PC-3 (cell line): ENCODE measurements around the gene SLC6A9. TPM values are rescaled to one million over a fixed set of nuclear protein-coding genes. Genes with fewer than 3 reads are reported as not detected.

Source experiments
- ATAC-seq: fragments of 200-7000 bp; cut with Tn5 transposase; 2 replicates; pipeline ENCODE4 v1.9.1; 2020; ENCODE audit warnings: mild to moderate bottlenecking, moderate library complexity
- BruUV-seq: library from RNA; stranded (reverse); fragments of 400-500 nt; replicated peaks from 2 replicates; lab custom pipeline; 2021; lab: Mats Ljungman, UMichigan
- CTCF ChIA-PET: fragments of 300-600 bp; sonication (Branson Sonifier 250); formaldehyde crosslinking; loops from one replicate; lab custom pipeline; 2022; ENCODE audit warnings: antibody characterized with exemption; lab: Charles Lee
- POLR2A ChIA-PET: fragments of 300-600 bp; sonication (Branson Sonifier 250); formaldehyde crosslinking; loops from one replicate; lab custom pipeline; 2022; ENCODE audit warnings: antibody characterized with exemption; ENCODE audit not compliant: unreplicated experiment; lab: Charles Lee
- DNase-seq: peaks from one replicate; pipeline ENCODE4 v3.0.0-alpha.2; 2015
- H2AFZ ChIP-seq: fragments of 300-600 bp; sonication (generic); 2 replicates; pipeline ENCODE4 v1.6.0; 2016; ENCODE audit warnings: antibody characterized with exemption, low read length
- H3F3A ChIP-seq: fragments of 300-600 bp; sonication (generic); one replicate; pipeline ENCODE4 v1.6.0; 2017; ENCODE audit warnings: antibody characterized with exemption, low read length, control low read depth, mild to moderate bottlenecking; ENCODE audit not compliant: unreplicated experiment
- H3K27ac ChIP-seq: fragments of 300-600 bp; sonication (generic); 2 replicates; pipeline ENCODE4 v1.5.1; 2016; ENCODE audit warnings: mild to moderate bottlenecking, low read length
- H3K27me3 ChIP-seq: fragments of 300-600 bp; sonication (generic); 2 replicates; pipeline ENCODE4 v1.6.1; 2016; ENCODE audit warnings: low read length, mixed read lengths
- H3K36me3 ChIP-seq: fragments of 300-600 bp; sonication (generic); 2 replicates; pipeline ENCODE4 v1.6.1; 2016; ENCODE audit warnings: low read depth, mixed run types, low read length, mixed read lengths
- H3K4me1 ChIP-seq: fragments of 300-600 bp; sonication (generic); 2 replicates; pipeline ENCODE4 v1.5.1; 2016; ENCODE audit warnings: low read length; ENCODE audit not compliant: insufficient read depth
- H3K4me2 ChIP-seq: fragments of 300-600 bp; sonication (generic); 2 replicates; pipeline ENCODE4 v1.6.0; 2016; ENCODE audit warnings: low read length
- H3K4me3 ChIP-seq: fragments of 300-600 bp; sonication (generic); 2 replicates; pipeline ENCODE4 v1.5.1; 2016; ENCODE audit warnings: mild to moderate bottlenecking, low read length, mixed read lengths
- H3K79me2 ChIP-seq: fragments of 300-600 bp; sonication (generic); 2 replicates; pipeline ENCODE4 v1.6.1; 2017; ENCODE audit warnings: low read length, mixed read lengths
- H3K9ac ChIP-seq: fragments of 300-600 bp; sonication (generic); 2 replicates; pipeline ENCODE4 v1.6.0; 2016; ENCODE audit warnings: mild to moderate bottlenecking, low read length
- H3K9me2 ChIP-seq: fragments of 300-600 bp; sonication (generic); replicated peaks from 2 replicates; pipeline ENCODE4 v1.6.1; 2016; ENCODE audit warnings: mixed run types, low read length, mixed read lengths
- H3K9me3 ChIP-seq: fragments of 300-600 bp; sonication (generic); 2 replicates; pipeline ENCODE4 v1.6.1; 2016; ENCODE audit warnings: low read length, mixed read lengths
- H4K20me1 ChIP-seq: fragments of 300-600 bp; sonication (generic); 2 replicates; pipeline ENCODE4 v1.6.1; 2016; ENCODE audit warnings: low read length, mixed read lengths
- CTCF ChIP-seq: fragments of 300-600 bp; sonication (generic); conservative IDR thresholded peaks from 2 replicates; pipeline ENCODE4 v1.5.1; 2017; ENCODE audit warnings: antibody characterized with exemption, low read depth, mild to moderate bottlenecking, low read length
- EZH2 ChIP-seq: fragments of 300-600 bp; sonication (generic); IDR thresholded peaks from one replicate; pipeline ENCODE4 v1.6.1; 2017; ENCODE audit warnings: antibody characterized with exemption, mild to moderate bottlenecking, low read length; ENCODE audit not compliant: unreplicated experiment
- EZH2phosphoT487 ChIP-seq: fragments of 300-600 bp; sonication (generic); IDR thresholded peaks from 2 replicates; pipeline ENCODE4 v1.6.1; 2018; ENCODE audit warnings: mild to moderate bottlenecking, antibody characterized with exemption, low read length, borderline replicate concordance
- intact Hi-C: fragments of 100-400 bp; cut with micrococcal nuclease; formaldehyde crosslinking; loops from 2 replicates; pipeline ENCODE4 v1.9.0; 2023
- total RNA-seq: library from RNA; depleted of rRNA; stranded (reverse); fragments of >200 nt; gene quantifications from 2 replicates; pipeline ENCODE4 v1.2.3, GENCODE V29; 2014

The SLC6A9 gene
- total RNA-seq, 1 experiment from 2014 or later, result 11.2 TPM

GRCh38 chr1:43961692-43962091 is 69.6 kb downstream of the SLC6A9 start:
- DNase-seq (no peak), ATAC-seq (no peak)
- ChIA-PET CTCF (no interaction called here), POLR2A (no interaction called here)
- peaks cover 8% of the 10 kb centered on the region; the same call in 1 of the 2 replicates for H3K36me3 ChIP-seq
- intact Hi-C loops, result no loop called here
- no peak overlapping the region for H2AFZ ChIP-seq
- no peak overlapping the region for H3K4me3 ChIP-seq
- no TSS peak for BruUV-seq
- no peak overlapping the region for H3K4me2 ChIP-seq
- H3K4me1 ChIP-seq, result no peaks in the 10 kb centered on the region
- TF ChIP-seq EZH2, result no peak
- TF ChIP-seq CTCF, result no peak
- TF ChIP-seq EZH2phosphoT487, result no peak
- H3K9me3 ChIP-seq, result no peaks in the 10 kb centered on the region
- H3K9me2 ChIP-seq, result no peaks in the 10 kb centered on the region
- H4K20me1 ChIP-seq, result no peaks in the 10 kb centered on the region
- H3K27me3 ChIP-seq, result no peaks in the 10 kb centered on the region
- H3F3A ChIP-seq, result no peaks in the 10 kb centered on the region
- H3K27ac ChIP-seq, result no peak overlapping the region
- no peaks in the 10 kb centered on the region for H3K79me2 ChIP-seq
- no peak overlapping the region for H3K9ac ChIP-seq

- Histone ChIP-seq H3K4me2 (no peak overlapping the region), H3F3A (no peaks in the 10 kb centered on the region), H3K36me3 (peaks cover 8% of the 10 kb centered on the region; the same call in 1 of the 2 replicates), H3K4me1 (no peaks in the 10 kb centered on the region), H4K20me1 (no peaks in the 10 kb centered on the region), H3K79me2 (no peaks in the 10 kb centered on the region), H3K4me3 (no peak overlapping the region), H3K27ac (no peak overlapping the region), H3K9me3 (no peaks in the 10 kb centered on the region), H3K9ac (no peak overlapping the region), H3K27me3 (no peaks in the 10 kb centered on the region), H2AFZ (no peak overlapping the region), H3K9me2 (no peaks in the 10 kb centered on the region)
- ChIA-PET CTCF (no interaction called here), POLR2A (no interaction called here)
- intact Hi-C loops, result no loop called here
- no peak for TF ChIP-seq EZH2phosphoT487
- no peak for TF ChIP-seq CTCF
- TF ChIP-seq EZH2, result no peak
- no TSS peak for BruUV-seq
- DNase-seq (no peak), ATAC-seq (no peak)
These were observed 70.5 kb downstream of the SLC6A9 start for GRCh38 chr1:43960798-43961197.

GRCh38 chr1:43958351-43959255 is 72.7 kb downstream of the SLC6A9 start:
- Histone ChIP-seq H3F3A (no peaks in the 10 kb centered on the region), H3K4me2 (no peak overlapping the region), H3K27me3 (no peaks in the 10 kb centered on the region), H3K36me3 (peaks cover 8% of the 10 kb centered on the region; the same call in 1 of the 2 replicates), H3K4me1 (no peaks in the 10 kb centered on the region), H3K9me2 (no peaks in the 10 kb centered on the region), H3K27ac (no peak overlapping the region), H3K4me3 (no peak overlapping the region), H2AFZ (no peak overlapping the region), H3K9me3 (no peaks in the 10 kb centered on the region), H3K79me2 (peaks cover 13% of the 10 kb centered on the region), H4K20me1 (no peaks in the 10 kb centered on the region), H3K9ac (no peak overlapping the region)
- TF ChIP-seq EZH2 (no peak), EZH2phosphoT487 (no peak), CTCF (no peak)
- ATAC-seq (no peak), DNase-seq (no peak)
- no TSS peak for BruUV-seq
- POLR2A ChIA-PET, result no interaction called here
- CTCF ChIA-PET, result no interaction called here
- intact Hi-C loops, result no loop called here
